Chondrocyte (in vitro differentiated cells): ENCODE data around the gene GTF3C2. TPM values are rescaled to one million over a fixed set of nuclear protein-coding genes. Genes with fewer than 3 reads are reported as not detected.
A peak's percentile ranks its signal among the peaks of the same experiment; 100 is the strongest.

ENCODE experiments used
- DNase-seq: peaks from one replicate; pipeline ENCODE4 v3.0.0; 2021; ENCODE audit warnings: mixed read lengths, low spot score
- H3K27ac Mint-ChIP-seq: one replicate; pipeline ENCODE4 v1.8.0; 2021; ENCODE audit warnings: mild to moderate bottlenecking, moderate library complexity, mixed read lengths; ENCODE audit not compliant: unreplicated experiment
- H3K27me3 Mint-ChIP-seq: 2 replicates; pipeline ENCODE4 v1.8.0; 2021; ENCODE audit warnings: low read depth, mixed read lengths
- H3K36me3 Mint-ChIP-seq: 2 replicates; pipeline ENCODE4 v1.8.0; 2021; ENCODE audit warnings: low read depth, mixed read lengths
- H3K4me1 Mint-ChIP-seq: 2 replicates; pipeline ENCODE4 v1.8.0; 2021; ENCODE audit warnings: low read depth, mild to moderate bottlenecking, mixed read lengths
- H3K4me3 Mint-ChIP-seq: one replicate; pipeline ENCODE4 v1.8.0; 2021; ENCODE audit warnings: mild to moderate bottlenecking, moderate library complexity, mixed read lengths; ENCODE audit not compliant: unreplicated experiment
- H3K9me3 Mint-ChIP-seq: 2 replicates; pipeline ENCODE4 v1.8.0; 2021; ENCODE audit warnings: low read depth, mixed read lengths
- total RNA-seq: library from RNA; stranded (reverse); gene quantifications from 3 replicates; pipeline ENCODE4 v1.2.1, GENCODE V29; 2021
- TF ChIP-seq, protein P1 (sequence below): fragments of 200-600 bp; sonication (generic); IDR thresholded peaks from 2 replicates; pipeline ENCODE4 v1.5.0; 2021; ENCODE audit warnings: antibody characterized with exemption, mild to moderate bottlenecking, moderate library complexity

The GTF3C2 gene
- total RNA-seq, 1 donor from 2014 or later = 42.0 TPM

DNA sequence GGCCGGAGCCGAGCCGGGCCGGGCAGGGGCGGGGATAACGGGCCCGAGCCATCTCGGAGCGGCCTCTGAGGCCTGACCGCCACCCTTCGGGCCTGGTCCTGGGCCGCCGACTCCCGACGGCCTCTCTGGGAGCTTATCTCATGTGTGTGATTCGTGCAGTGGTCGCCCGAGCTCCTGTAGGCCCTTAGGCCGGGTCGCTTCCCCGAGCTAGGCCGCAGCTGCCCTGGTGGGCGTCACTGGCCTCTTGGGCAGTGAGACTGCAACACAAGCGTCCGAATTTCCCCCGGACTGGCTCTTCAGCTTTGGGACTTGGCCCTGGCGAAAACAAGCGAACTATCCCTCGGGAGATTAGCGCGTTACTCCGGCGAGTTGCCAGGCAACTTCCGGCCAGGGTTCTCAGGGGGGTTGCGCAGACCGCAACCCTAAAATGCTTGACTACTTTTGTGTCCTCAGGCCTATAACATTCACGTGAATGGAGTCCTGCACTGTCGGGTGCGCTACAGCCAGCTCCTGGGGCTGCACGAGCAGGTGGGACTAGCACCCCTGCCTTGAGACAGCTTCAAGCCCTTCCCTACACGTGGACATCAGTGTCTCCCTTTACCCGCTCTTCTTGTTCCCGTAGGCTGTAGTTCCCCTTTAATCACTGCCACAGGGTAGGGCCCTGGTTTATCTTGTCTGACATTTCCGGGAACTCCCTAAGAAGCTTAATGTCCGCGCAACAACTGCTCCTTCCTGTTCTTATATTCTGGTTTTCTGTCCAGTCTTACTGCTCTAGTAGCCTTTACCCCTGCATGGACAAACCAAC is 14.5 kb upstream of the GTF3C2 start:
- H3K4me1 Mint-ChIP-seq = peaks cover 31% of the 10 kb centered on the region
- H3K27ac Mint-ChIP-seq = peak overlapping the region; percentile 99
- peak overlapping the region; percentile 90 for H3K4me3 Mint-ChIP-seq
- TF ChIP-seq, protein P1, sequence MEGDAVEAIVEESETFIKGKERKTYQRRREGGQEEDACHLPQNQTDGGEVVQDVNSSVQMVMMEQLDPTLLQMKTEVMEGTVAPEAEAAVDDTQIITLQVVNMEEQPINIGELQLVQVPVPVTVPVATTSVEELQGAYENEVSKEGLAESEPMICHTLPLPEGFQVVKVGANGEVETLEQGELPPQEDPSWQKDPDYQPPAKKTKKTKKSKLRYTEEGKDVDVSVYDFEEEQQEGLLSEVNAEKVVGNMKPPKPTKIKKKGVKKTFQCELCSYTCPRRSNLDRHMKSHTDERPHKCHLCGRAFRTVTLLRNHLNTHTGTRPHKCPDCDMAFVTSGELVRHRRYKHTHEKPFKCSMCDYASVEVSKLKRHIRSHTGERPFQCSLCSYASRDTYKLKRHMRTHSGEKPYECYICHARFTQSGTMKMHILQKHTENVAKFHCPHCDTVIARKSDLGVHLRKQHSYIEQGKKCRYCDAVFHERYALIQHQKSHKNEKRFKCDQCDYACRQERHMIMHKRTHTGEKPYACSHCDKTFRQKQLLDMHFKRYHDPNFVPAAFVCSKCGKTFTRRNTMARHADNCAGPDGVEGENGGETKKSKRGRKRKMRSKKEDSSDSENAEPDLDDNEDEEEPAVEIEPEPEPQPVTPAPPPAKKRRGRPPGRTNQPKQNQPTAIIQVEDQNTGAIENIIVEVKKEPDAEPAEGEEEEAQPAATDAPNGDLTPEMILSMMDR = no peak
- no peaks in the 10 kb centered on the region for H3K27me3 Mint-ChIP-seq
- no peak for DNase-seq
- H3K9me3 Mint-ChIP-seq = no peaks in the 10 kb centered on the region
- H3K36me3 Mint-ChIP-seq = peaks cover 35% of the 10 kb centered on the region

- DNase-seq = peak; percentile 99
- peak within 1 kb of the TSS; percentile 90 for H3K4me3 Mint-ChIP-seq
- no peaks in the 10 kb centered on the region for H3K27me3 Mint-ChIP-seq
- no peaks in the 10 kb centered on the region for H3K9me3 Mint-ChIP-seq
- peaks cover 31% of the 10 kb centered on the region for H3K4me1 Mint-ChIP-seq
- TF ChIP-seq, protein P1 = peak; percentile 88
- H3K36me3 Mint-ChIP-seq = peaks cover 33% of the 10 kb centered on the region
- peak within 1 kb of the TSS; percentile 99 for H3K27ac Mint-ChIP-seq
Measured at GRCh38 chr2:27370026-27370815, 13.7 kb upstream of the GTF3C2 start, which contains the start of the genes EIF2B4 and SNX17. Gene EIF2B4, minus strand, starts transcription at chr2:27370338. Its CDS starts 24 bp downstream, at chr2:27370314. Gene SNX17, plus strand, starts transcription at chr2:27370616. Its CDS starts 128 bp downstream, at chr2:27370744.

- Mint-ChIP-seq H3K9me3 (no peaks in the 10 kb centered on the region), H3K27me3 (no peaks in the 10 kb centered on the region), H3K4me3 (peak overlapping the region; percentile 90), H3K4me1 (peaks cover 31% of the 10 kb centered on the region), H3K27ac (peak overlapping the region; percentile 99), H3K36me3 (peaks cover 30% of the 10 kb centered on the region)
- no peak for DNase-seq
- TF ChIP-seq, protein P1 = no peak
Measured at GRCh38 chr2:27369471-27370025, 13.0 kb upstream of the GTF3C2 start.

DNA sequence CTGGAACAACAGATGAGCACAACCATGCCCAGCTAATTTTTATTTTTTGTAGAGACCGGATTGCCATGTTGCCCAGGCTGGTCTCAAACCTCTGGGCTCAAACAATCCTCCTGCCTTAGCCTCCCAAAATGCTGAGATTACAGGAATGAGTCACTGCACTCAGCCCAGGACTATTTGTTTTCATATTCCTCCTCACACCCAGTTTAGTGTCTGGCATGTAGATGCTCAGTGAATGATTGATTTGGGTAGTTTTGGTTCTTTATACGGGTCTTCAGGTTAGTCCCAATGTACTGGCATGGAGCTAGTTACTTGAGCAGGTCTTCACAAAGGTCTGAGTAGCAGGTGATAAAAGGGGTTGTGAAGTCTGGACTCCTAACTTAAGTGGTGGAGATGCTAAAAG is 7.4 kb upstream of the GTF3C2 start:
- no peak for DNase-seq
- peaks cover 5% of the 10 kb centered on the region for H3K4me1 Mint-ChIP-seq
- H3K36me3 Mint-ChIP-seq = peaks cover 24% of the 10 kb centered on the region
- H3K27ac Mint-ChIP-seq = peak overlapping the region; percentile 32
- no peak overlapping the region for H3K4me3 Mint-ChIP-seq
- no peaks in the 10 kb centered on the region for H3K9me3 Mint-ChIP-seq
- TF ChIP-seq, protein P1 = no peak
- no peaks in the 10 kb centered on the region for H3K27me3 Mint-ChIP-seq
